CD8-positive, alpha-beta memory T cell (primary cell): Measurements from ENCODE around the gene FMN1. TPM values are rescaled to one million over a fixed set of nuclear protein-coding genes. Genes with fewer than 3 reads are reported as not detected.

ENCODE experiments used
- CTCF ChIA-PET: fragments of 350-600 bp; sonication (Branson Sonifier 250); formaldehyde crosslinking; loops from one replicate; lab custom pipeline; 2021; ENCODE audit warnings: antibody characterized with exemption; lab: Charles Lee
- POLR2A ChIA-PET: fragments of 350-600 bp; sonication (Branson Sonifier 250); formaldehyde crosslinking; loops from one replicate; lab custom pipeline; 2021; ENCODE audit warnings: antibody characterized with exemption; lab: Charles Lee
- DNase-seq, 5 donors: peaks; one replicate each; pipeline versions ENCODE4 v3.0.0 to v3.0.0-alpha.2; 2020 to 2022; ENCODE audit warnings: mixed read lengths in 1 of 5
- H3K27ac ChIP-seq: one replicate; pipeline ENCODE4 v1.7.0; 2013; ENCODE audit warnings: low read depth, mild to moderate bottlenecking, low read length, moderate library complexity
- H3K27me3 ChIP-seq: 2 replicates; pipeline ENCODE4 v1.7.0; 2013; ENCODE audit warnings: low read length, mild to moderate bottlenecking; ENCODE audit not compliant: insufficient read depth, poor library complexity, severe bottlenecking
- H3K36me3 ChIP-seq: 2 replicates; pipeline ENCODE4 v1.7.0; 2013; ENCODE audit warnings: mild to moderate bottlenecking, low read length, moderate library complexity; ENCODE audit not compliant: insufficient read depth
- H3K4me1 ChIP-seq: 2 replicates; pipeline ENCODE4 v1.7.0; 2013; ENCODE audit warnings: mild to moderate bottlenecking, low read length, moderate library complexity; ENCODE audit not compliant: insufficient read depth
- H3K4me3 ChIP-seq: 2 replicates; pipeline ENCODE4 v1.7.0; 2013; ENCODE audit warnings: mild to moderate bottlenecking, low read length
- H3K9me3 ChIP-seq: 2 replicates; pipeline ENCODE4 v1.7.0; 2013; ENCODE audit warnings: mild to moderate bottlenecking, low read length
- H3K27ac Mint-ChIP-seq, 8 donors: one replicate each; pipeline ENCODE4 v1.8.0; 2020 to 2021; ENCODE audit warnings: mixed read lengths in 8 of 8, mild to moderate bottlenecking in 6 of 8, inconsistent platforms in 3 of 8, moderate library complexity in 3 of 8
- H3K27me3 Mint-ChIP-seq, 2 donors: one replicate each; pipeline ENCODE4 v1.8.0; 2020 to 2021; ENCODE audit warnings: mixed read lengths in 2 of 2, mild to moderate bottlenecking in 1 of 2, moderate library complexity in 1 of 2
- H3K36me3 Mint-ChIP-seq, 3 donors: one replicate each; pipeline ENCODE4 v1.8.0; 2020 to 2021; ENCODE audit warnings: mixed read lengths in 3 of 3, inconsistent platforms in 1 of 3, mild to moderate bottlenecking in 1 of 3
- H3K4me1 Mint-ChIP-seq, 3 donors: one replicate each; pipeline ENCODE4 v1.8.0; 2020 to 2021; ENCODE audit warnings: mixed read lengths in 3 of 3, inconsistent platforms in 1 of 3, mild to moderate bottlenecking in 1 of 3
- H3K4me3 Mint-ChIP-seq, 7 donors: one replicate each; pipeline ENCODE4 v1.8.0; 2020 to 2021; ENCODE audit warnings: mixed read lengths in 7 of 7, mild to moderate bottlenecking in 6 of 7, moderate library complexity in 4 of 7, inconsistent platforms in 2 of 7
- H3K9me3 Mint-ChIP-seq, 5 donors: one replicate each; pipeline ENCODE4 v1.8.0; 2020 to 2022; ENCODE audit warnings: mixed read lengths in 5 of 5, mild to moderate bottlenecking in 3 of 5, moderate library complexity in 2 of 5, inconsistent platforms in 1 of 5
- polyA plus RNA-seq: library from polyadenylated mRNA; unstranded; fragments of 300-500 nt; fragmentation: Illumina TruSeq; gene quantifications from one replicate; pipeline ENCODE4 v1.2.3, GENCODE V29; 2021
- total RNA-seq, 2 experiments: library from RNA; stranded (reverse); gene quantifications; one replicate each; pipeline ENCODE4 v1.2.3, GENCODE V29; 2021

Gene FMN1
- total and polyA plus RNA-seq, 3 experiments from 2014 or later: 0.09 to 0.24 (median 0.11) TPM

GRCh38 chr15:33124279-33124678 lies 70.2 kb downstream of the FMN1 start:
- Histone ChIP-seq H3K36me3 (no peaks in the 10 kb centered on the region), H3K9me3 (no peaks in the 10 kb centered on the region), H3K4me1 (peaks cover 29% of the 10 kb centered on the region), H3K27ac (no peak overlapping the region), H3K4me3 (no peak overlapping the region), H3K27me3 (no peaks in the 10 kb centered on the region)
- Mint-ChIP-seq H3K36me3 (peaks cover 0 to 4% (median 0%) of the 10 kb centered on the region in 3 donors), H3K27me3 (no peaks in the 10 kb centered on the region), H3K9me3 (peaks cover 0 to 5% (median 0%) of the 10 kb centered on the region in 5 donors), H3K27ac (peak overlapping the region in 1 of 8 donors; percentile 20), H3K4me3 (no peak overlapping the region), H3K4me1 (peaks cover 13 to 39% (median 21%) of the 10 kb centered on the region in 3 donors)
- CTCF ChIA-PET: no interaction called here
- DNase-seq: no peak
- POLR2A ChIA-PET: no interaction called here

GRCh38 chr15:33119865-33120264 lies 74.6 kb downstream of the FMN1 start:
- no peak overlapping the region for H3K27ac Mint-ChIP-seq
- Histone ChIP-seq H3K27me3 (no peaks in the 10 kb centered on the region), H3K4me3 (no peak overlapping the region), H3K9me3 (no peaks in the 10 kb centered on the region), H3K36me3 (no peaks in the 10 kb centered on the region), H3K27ac (no peak overlapping the region), H3K4me1 (peaks cover 2% of the 10 kb centered on the region)
- no peaks in the 10 kb centered on the region for H3K27me3 Mint-ChIP-seq
- H3K36me3 Mint-ChIP-seq: no peaks in the 10 kb centered on the region
- H3K4me1 Mint-ChIP-seq: peaks cover 0 to 8% (median 0%) of the 10 kb centered on the region in 3 donors
- CTCF ChIA-PET: no interaction called here
- no peak for DNase-seq
- peaks cover 0 to 3% (median 0%) of the 10 kb centered on the region in 5 donors for H3K9me3 Mint-ChIP-seq
- H3K4me3 Mint-ChIP-seq: no peak overlapping the region
- POLR2A ChIA-PET: no interaction called here

DNA sequence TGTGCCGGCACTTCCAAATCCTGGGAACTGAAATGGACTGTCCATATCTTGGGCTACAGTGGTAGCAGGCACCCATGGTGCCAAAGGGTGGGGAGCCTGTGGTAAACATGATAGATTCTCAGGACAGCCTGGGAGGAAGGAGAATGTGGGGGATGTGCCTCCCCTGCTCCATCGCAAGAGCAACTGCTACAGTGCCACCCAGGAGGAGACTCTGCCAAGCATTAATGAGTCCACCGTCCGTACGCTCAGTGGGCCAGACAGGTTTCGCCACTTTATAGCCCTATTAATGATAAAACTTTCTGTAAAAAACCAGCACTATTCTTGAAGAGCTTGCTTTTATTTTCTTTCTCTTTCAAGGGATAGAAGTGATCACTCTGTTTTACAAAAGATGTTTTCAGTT lies 75.2 kb downstream of the FMN1 start:
- no peak for DNase-seq
- Mint-ChIP-seq H3K4me1 (peaks cover 0 to 5% (median 0%) of the 10 kb centered on the region in 3 donors), H3K9me3 (peaks cover 0 to 3% (median 0%) of the 10 kb centered on the region in 5 donors), H3K4me3 (no peak overlapping the region), H3K36me3 (no peaks in the 10 kb centered on the region), H3K27me3 (no peaks in the 10 kb centered on the region), H3K27ac (no peak overlapping the region)
- H3K4me1 ChIP-seq: no peaks in the 10 kb centered on the region
- no peaks in the 10 kb centered on the region for H3K27me3 ChIP-seq
- no peak overlapping the region for H3K4me3 ChIP-seq
- CTCF ChIA-PET: no interaction called here
- no peaks in the 10 kb centered on the region for H3K9me3 ChIP-seq
- H3K27ac ChIP-seq: no peak overlapping the region
- no peaks in the 10 kb centered on the region for H3K36me3 ChIP-seq
- POLR2A ChIA-PET: no interaction called here

- Histone ChIP-seq H3K27me3 (no peaks in the 10 kb centered on the region), H3K9me3 (no peaks in the 10 kb centered on the region), H3K27ac (no peak overlapping the region), H3K36me3 (no peaks in the 10 kb centered on the region), H3K4me3 (no peak overlapping the region), H3K4me1 (no peaks in the 10 kb centered on the region)
- H3K4me3 Mint-ChIP-seq: no peak overlapping the region
- peaks cover 0 to 3% of the 10 kb centered on the region in 2 donors for H3K27me3 Mint-ChIP-seq
- peaks cover 0 to 3% (median 0%) of the 10 kb centered on the region in 5 donors for H3K9me3 Mint-ChIP-seq
- POLR2A ChIA-PET: no interaction called here
- no peaks in the 10 kb centered on the region for H3K4me1 Mint-ChIP-seq
- no peak for DNase-seq
- no peaks in the 10 kb centered on the region for H3K36me3 Mint-ChIP-seq
- no peak overlapping the region for H3K27ac Mint-ChIP-seq
- CTCF ChIA-PET: no interaction called here
Measured at GRCh38 chr15:33116198-33116597, 78.3 kb downstream of the FMN1 start.

GRCh38 chr15:33115191-33115861 lies 79.2 kb downstream of the FMN1 start:
- Mint-ChIP-seq H3K9me3 (peaks cover 0 to 3% (median 0%) of the 10 kb centered on the region in 5 donors), H3K27ac (peak overlapping the region in 1 of 8 donors; percentile 8), H3K4me3 (no peak overlapping the region), H3K36me3 (no peaks in the 10 kb centered on the region), H3K27me3 (peaks cover 0 to 3% of the 10 kb centered on the region in 2 donors), H3K4me1 (no peaks in the 10 kb centered on the region)
- no peaks in the 10 kb centered on the region for H3K4me1 ChIP-seq
- H3K27me3 ChIP-seq: no peaks in the 10 kb centered on the region
- no peaks in the 10 kb centered on the region for H3K36me3 ChIP-seq
- no peaks in the 10 kb centered on the region for H3K9me3 ChIP-seq
- H3K4me3 ChIP-seq: no peak overlapping the region
- POLR2A ChIA-PET: no interaction called here
- CTCF ChIA-PET: no interaction called here
- no peak overlapping the region for H3K27ac ChIP-seq
- DNase-seq: no peak

DNA sequence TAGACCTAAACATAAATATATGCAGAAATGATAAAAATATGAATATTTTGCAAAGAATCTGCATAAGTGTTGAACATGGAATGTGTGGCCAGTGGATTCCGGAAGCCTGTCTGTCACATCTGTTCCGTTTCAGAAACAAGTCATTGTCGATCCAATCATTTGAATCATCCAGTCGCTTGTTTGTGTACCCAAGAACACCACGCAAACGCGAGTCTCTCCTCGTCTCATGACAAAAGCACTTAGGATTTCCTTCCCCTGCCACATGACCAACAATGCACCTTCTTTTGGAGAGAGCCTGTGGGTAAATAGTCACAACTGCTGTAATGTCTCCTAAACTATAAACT lies 80.2 kb downstream of the FMN1 start:
- no peak overlapping the region for H3K4me3 ChIP-seq
- no peak overlapping the region for H3K27ac ChIP-seq
- no peaks in the 10 kb centered on the region for H3K9me3 ChIP-seq
- Mint-ChIP-seq H3K4me1 (no peaks in the 10 kb centered on the region), H3K36me3 (no peaks in the 10 kb centered on the region), H3K9me3 (peaks cover 0 to 3% (median 0%) of the 10 kb centered on the region in 5 donors), H3K27ac (no peak overlapping the region), H3K27me3 (peaks cover 0 to 4% of the 10 kb centered on the region in 2 donors), H3K4me3 (no peak overlapping the region)
- no peaks in the 10 kb centered on the region for H3K36me3 ChIP-seq
- CTCF ChIA-PET: no interaction called here
- DNase-seq: no peak
- H3K4me1 ChIP-seq: no peaks in the 10 kb centered on the region
- POLR2A ChIA-PET: no interaction called here
- H3K27me3 ChIP-seq: no peaks in the 10 kb centered on the region

- H3K4me3 Mint-ChIP-seq: no peak overlapping the region
- no peak for DNase-seq
- ChIA-PET POLR2A (no interaction called here), CTCF (no interaction called here)
- Histone ChIP-seq H3K4me1 (no peaks in the 10 kb centered on the region), H3K27me3 (no peaks in the 10 kb centered on the region), H3K36me3 (no peaks in the 10 kb centered on the region), H3K4me3 (no peak overlapping the region), H3K27ac (no peak overlapping the region), H3K9me3 (no peaks in the 10 kb centered on the region)
- no peak overlapping the region for H3K27ac Mint-ChIP-seq
- H3K4me1 Mint-ChIP-seq: no peaks in the 10 kb centered on the region
- H3K36me3 Mint-ChIP-seq: no peaks in the 10 kb centered on the region
- peaks cover 0 to 3% (median 0%) of the 10 kb centered on the region in 5 donors for H3K9me3 Mint-ChIP-seq
- peaks cover 0 to 4% of the 10 kb centered on the region in 2 donors for H3K27me3 Mint-ChIP-seq
Measured at GRCh38 chr15:33113666-33114373, 80.7 kb downstream of the FMN1 start.

DNA sequence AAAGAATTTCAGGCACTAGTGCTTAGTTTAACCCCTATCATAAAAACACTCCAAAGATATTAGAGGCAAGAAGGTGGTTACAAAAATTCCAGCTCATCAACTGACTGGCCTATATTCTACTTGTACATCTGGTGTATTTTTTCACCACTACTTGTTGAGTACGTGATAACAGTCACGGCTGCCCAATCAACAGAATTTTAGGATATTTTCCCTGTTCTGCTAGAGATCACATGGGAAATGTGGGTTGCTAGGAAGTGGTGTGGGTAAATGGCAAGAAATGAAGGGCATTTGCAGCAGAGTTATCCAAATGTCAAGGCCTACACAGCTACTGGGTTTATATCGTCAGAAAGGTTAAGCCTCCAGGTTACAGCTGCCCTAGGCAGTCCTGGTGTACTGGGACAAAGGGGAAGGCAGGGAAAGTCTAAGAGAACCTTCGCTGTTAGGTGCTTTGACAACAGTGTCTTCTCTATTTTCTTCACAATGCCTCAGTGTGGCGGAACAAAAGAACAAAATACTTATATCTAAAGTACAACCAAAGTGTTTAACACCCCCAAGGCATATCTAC lies 81.9 kb downstream of the FMN1 start:
- Mint-ChIP-seq H3K9me3 (peaks cover 0 to 6% (median under 1%) of the 10 kb centered on the region in 5 donors), H3K4me3 (no peak overlapping the region), H3K4me1 (no peaks in the 10 kb centered on the region), H3K27ac (no peak overlapping the region), H3K36me3 (no peaks in the 10 kb centered on the region), H3K27me3 (peaks cover 0 to 4% of the 10 kb centered on the region in 2 donors)
- Histone ChIP-seq H3K36me3 (no peaks in the 10 kb centered on the region), H3K9me3 (no peaks in the 10 kb centered on the region), H3K4me1 (no peaks in the 10 kb centered on the region), H3K27ac (no peak overlapping the region), H3K4me3 (no peak overlapping the region), H3K27me3 (no peaks in the 10 kb centered on the region)
- no peak for DNase-seq
- POLR2A ChIA-PET: no interaction called here
- CTCF ChIA-PET: interaction anchor here (1.0 kb wide), 1 partner anchor 18 kb away, joined by 3 read pairs; no protein-coding TSS in a partner anchor
